Activated naive CD4-positive, alpha-beta T cell (primary cell): ENCODE results near the gene LMX1A.

Source experiments
- DNase-seq, 4 experiments: peaks; one replicate each; lab custom pipeline; 2025; lab: John Stamatoyannopoulos, UW

Gene LMX1A

DNA sequence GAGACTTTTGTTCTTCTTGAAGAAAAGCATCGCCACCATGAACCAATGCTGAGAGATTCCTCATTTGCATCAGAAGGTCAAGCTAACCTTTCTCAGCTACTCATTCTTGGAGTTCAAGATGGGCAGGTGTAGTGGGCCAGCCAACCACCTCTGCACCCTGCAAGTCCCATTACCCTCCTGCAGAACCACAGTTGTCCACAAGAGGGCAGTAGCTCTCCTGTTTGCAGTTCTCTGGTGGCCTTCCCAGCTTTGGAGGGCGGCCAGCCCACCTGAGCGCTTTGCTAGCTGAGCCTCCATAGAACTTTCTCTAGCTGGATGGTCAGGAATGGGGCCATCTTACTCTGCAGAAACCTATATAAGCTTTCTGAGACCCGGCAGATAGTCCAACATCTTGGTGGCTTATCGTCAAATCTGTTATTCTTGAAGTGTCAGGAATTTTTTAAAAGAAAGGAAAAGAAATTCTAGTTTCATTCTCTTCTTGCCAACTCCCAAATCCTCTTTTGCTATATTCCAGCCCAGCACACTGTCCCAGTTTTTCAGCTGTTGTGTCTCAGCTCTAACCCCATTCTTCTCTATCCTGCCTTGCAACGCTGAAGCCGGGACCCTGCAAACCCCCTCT, 11.0 kb upstream of the LMX1A start:
- DNase-seq = peak; percentile 35 to 66 (median 62)

DNA sequence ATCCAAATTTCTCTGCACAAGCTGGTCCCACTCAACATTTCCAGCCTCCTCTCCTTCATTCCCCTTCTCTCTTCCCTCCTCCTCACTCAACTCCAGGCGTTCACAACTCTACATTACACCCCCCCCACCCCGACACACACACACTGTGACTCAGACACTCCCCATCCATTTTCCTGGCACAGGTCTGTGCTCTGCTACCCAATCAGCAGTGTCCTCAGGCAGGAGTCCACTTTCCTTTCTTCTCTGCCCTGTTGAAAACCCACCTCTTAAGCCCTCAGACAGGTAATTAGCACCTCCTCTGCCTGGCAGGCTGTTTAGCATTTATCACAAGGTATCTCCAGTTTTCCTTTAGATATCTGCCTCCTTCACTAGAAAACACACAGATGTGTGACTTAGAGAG, 8.8 kb upstream of the LMX1A start:
- no peak for DNase-seq

DNA sequence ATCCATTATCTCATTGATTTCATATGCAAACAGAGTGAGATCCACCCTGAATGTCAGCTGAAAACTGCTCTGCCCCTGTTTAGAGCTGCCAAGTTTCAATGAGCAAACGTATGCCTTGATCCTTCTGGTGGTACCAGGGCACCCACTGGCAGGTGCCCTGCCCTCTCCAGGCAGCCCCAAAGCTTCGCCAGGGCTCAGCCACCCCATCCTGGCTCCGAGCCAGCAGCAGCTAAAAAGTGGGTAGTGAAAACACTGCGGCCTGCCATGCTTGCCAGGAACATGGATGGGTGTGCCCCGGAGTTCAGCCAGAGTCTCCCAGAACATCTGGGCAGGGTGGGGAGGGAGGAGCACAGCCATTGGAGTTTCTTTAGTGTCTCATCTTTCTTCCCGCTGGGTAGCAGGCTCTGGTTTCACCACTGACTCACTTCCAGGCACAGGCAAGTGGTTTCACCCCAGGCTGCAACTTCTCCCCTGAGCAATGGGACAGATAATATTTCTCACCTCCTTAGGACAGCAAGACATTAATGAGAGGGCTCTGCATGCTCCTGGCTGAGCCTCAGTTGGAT, 8.1 kb upstream of the LMX1A start:
- DNase-seq = no peak

DNA sequence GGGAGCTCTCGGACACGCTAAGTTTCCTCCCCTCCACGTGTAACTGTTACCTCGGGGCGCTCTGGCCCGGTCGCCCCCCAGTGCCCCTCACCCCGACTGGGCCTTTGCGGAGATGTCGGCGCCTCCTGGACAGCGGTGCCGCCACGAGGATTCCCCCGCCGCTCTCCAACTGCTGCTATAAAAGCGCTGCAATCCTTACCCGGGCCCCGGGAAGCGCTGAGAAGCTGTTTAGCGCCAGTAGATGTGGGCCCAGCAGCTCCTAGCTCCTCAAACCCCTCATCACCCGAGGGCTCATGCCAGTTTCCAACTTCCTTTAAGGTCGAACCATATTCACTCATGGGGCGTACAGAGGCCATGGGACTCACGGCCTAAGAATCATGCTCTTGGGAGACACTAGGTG, 361 bp upstream of the LMX1A start:
- DNase-seq = no peak

DNA sequence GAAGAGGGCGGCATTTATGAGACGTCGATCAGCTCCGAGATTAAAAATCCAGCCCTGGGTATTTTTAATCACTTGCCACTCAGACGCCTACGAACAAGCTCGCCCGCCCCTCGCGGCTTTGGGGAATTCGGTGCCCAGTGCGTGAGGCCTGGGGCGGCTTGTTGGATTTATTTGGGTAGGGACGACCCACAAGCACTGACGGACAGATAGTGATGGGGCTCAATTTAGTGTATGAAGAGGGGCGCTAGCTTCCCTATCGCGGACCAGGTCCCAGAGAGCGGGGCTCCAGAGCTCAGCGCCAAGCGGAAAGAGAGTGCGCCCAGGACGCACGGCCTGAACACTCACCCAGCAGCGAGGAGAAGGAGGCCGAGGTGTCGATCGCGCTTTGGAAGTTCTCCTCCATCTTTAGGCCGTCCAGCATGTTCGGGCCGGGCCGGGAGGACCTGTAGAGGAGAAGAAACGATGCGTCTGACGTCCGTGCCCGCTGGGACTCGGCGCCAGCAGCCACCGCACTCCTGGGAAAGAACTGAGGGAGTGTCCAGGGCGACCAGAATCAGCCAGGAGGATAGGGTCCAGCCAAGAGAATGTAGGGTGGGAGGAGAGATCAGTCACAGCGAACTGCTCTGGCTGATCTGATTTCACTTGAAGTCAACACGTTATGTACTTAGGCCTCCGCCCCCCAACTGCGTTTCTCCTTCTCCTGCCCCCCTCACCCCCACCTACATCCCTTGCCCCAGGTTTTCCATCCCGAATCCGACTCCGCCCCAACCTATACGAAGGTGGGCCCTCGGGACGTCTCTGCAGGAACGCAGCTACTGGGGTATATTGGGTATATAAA, 1.2 kb downstream of the LMX1A start:
- DNase-seq = no peak

DNA sequence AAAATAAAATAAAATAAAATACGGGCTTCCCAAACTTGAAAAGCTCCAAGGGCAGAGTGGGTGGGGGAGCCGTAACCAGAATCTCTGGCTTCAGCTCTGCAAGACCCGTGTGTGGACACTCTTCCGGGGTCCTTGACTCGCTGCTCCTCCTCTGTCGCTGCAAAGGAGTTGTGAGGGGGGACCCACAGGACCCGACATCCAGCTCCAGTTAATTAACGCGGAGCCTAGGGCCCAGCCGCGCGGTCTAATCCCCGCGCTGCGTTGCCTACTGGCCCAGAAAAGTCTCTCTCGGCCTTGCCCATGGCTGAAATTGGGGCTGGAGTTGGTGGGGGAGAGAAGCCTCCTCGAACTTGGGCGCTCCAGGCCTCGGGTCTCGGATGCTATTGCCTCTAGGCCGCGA, 1.8 kb downstream of the LMX1A start:
- no peak for DNase-seq

DNA sequence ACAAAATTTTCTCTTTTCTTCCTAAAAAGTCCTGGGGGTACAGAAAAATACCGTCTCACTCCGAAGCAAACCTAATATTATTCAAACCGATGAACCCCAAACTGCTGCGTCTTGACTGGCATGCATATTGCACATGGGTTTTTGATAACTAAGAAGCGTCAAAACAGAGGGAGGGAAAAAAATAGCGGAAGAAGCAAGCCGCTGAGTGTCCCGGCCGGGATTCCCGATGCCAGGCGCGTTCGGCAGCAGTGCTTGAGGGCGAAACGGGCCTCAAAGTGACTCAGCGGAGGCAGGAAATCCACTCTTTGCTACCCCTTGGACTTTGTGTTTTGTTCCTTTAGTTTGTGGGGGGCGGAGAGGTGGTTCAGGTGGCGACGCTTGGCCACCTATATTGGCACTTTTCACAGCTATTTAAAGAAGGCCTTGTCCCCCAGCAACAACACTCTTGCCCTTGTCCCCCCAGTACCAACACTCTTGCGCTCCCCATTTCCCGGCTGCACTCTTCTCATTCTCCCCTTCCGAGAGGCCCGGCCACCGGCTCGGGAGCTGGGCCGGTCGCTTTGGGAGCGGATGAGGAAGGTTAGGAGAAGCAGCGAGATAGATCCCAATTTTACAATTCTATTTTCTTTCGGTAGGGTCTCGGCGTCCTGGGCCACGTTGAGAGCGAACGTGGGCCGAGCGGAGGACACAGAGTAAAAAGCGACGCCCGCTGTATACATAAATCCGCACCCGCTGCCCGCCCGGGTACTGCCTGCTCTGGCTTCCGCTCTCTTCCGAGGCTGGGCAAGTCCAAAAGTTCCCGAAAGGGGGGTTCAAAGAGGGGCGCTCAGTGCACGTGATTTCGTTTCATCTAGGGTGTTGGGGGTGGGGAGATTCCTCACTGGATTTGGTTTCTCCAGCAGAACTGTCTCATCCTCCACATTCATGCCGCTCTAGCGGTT, 2.5 kb downstream of the LMX1A start:
- no peak for DNase-seq

DNA sequence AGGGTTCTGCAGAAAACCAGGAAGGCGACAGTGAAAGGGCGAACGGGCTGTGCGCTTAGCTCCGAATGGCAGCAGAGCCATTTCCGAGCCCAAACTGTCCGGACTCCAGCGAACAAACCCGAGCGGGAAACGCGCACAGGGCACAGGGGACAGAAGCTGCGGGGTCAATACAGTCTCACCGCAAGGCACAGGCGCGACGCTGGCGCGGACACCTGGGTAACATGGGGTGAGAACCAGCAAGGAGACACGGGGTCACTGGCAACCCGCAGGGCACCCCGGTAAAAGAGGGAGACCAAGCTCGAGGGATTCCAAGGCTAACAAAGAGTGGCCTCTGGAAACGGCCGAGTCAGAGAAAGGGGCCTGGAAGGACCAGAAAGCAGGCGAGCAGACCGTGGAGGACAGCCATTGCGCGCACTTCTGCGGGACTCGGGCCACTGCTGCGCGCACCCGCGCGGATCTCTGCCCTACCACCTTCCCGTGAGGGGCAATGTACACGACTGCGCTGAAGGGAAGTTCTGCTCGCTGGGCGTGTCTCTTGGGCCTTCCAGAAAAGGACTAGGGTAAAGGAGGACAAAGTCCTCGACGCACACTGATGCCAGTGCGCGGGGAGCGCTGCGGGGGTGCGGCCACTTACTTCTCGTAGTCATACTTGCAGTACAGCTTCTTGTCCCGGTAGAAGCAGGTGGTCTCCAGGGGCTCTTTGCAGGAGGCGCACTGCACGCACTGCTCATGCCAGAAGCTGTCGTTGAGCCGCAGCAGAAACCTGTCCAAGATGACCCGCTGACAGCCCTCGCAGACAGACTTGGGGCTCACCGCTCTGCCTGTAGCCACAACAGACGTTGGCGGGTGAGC, 3.8 kb downstream of the LMX1A start:
- DNase-seq = no peak

DNA sequence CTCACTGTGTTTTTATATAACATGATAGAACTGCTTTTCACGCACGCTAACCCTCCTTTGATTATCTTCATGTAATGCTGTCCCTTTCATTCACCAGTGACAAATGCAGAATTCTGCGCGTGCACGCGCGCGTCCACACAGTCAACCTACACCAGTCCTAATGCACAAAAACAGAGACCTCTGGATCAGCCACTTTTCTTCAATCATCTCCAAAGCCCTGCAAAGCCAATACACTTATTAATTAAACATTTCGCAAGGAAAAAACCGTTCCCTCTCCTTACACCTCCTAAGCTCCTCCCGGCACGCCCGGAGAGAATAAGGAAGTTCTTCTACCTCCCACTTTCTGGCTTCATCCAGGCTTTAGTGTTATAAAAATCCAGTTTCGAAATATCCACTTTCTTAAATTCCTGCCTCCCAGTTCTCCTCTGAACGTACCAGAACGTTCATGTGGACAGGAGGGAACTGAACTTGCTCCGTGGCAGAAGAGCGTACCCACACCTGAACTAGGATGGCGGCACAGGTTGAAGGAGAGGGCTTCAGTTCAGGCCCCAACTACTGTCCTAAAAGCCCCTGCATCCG, 4.6 kb downstream of the LMX1A start:
- no peak for DNase-seq

DNA sequence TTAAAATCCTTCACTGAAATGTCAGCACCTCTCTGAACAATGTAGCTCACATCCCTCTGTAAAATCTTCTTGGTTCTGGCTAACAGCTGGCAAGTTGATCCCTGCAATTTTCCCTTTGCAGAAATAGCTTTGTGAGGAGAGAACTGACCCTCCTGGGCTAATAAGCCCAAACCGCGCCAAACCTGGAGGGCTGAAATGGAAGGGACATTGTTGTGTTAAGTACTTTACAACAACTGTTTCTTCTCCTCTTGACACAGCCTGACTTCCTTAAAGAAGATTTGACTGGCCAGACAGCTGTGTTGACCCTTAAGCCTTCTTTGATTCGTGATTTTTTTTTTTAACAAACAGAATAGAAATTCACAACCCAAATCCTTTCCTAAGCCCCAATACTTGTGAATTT, 5.7 kb downstream of the LMX1A start:
- no peak for DNase-seq

DNA sequence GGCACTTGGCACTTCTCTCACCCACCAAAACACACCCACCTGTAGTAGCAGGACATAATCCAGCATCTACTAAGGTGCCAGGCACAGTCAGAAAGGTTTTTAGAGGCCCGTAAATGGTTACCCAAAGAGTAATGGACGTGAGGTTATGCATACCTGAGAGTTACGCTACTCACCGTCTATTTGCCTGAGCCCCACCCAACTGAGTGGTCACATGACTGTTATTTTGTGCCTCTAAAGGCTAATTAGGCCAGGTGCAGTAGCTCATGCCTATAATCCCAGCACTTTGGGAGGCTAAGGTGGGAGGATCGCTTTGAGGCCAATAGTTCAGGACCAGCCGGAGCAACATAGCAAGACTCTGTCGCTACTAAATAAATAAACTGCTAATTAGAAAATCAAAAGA, 11.0 kb downstream of the LMX1A start:
- DNase-seq = no peak

DNA sequence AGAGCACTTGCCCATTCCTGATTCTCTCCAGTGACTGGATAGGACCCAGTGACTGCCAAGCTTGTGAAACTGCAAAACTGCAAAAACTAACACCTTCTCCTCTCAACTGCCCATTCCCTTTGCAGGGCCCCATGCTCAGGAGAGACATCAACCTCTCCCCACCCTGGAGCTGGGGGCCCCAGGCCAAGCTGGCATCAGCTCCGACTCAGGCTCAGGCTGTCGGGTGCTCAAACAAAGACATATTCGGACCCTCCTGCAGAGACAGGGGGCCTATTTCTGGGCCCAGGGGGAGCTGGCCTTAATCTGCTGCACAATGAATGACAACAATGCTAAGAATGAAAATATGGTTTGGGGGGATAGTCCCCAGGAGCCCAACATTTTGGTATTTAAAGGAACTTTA, 11.8 kb downstream of the LMX1A start:
- no peak for DNase-seq

DNA sequence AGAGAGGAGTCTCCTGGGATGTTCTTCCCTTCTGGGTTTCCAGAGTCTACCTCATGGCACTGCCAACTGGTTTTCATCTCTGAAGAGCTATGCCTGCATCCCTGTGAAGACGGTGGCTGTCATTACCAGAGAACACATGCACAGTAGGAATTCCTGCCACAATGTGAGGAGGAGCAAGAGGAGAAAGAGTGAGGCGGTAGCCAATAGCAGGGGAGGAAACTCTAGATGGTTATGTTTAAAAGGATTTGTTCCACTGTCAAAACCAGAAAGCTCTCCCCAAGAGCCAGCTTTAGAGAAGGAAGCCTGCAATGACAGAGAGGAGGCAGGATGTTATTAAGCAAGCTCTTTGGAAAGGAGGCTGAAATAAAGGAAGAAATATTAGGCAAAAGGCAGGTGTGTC, 12.3 kb downstream of the LMX1A start:
- DNase-seq = no peak

DNA sequence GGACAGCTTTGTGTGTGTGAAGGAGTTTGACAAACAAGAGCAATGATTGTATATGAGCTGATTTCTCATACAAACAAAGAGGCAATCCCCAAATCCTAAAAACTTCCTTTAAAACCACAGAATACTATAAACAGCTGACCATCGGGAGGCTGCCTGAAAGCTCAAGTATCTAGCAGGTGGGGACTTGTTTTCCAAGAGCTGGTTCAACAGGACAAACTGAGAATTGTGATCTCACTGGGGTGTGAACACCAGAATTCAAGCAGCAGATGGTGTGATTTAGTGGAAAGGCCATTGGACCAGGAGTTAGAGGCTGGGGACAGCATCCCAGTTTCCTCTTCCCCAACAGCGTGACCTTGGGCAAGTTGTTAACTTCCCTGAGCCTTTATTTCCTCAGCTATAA, 13.9 kb downstream of the LMX1A start:
- no peak for DNase-seq

DNA sequence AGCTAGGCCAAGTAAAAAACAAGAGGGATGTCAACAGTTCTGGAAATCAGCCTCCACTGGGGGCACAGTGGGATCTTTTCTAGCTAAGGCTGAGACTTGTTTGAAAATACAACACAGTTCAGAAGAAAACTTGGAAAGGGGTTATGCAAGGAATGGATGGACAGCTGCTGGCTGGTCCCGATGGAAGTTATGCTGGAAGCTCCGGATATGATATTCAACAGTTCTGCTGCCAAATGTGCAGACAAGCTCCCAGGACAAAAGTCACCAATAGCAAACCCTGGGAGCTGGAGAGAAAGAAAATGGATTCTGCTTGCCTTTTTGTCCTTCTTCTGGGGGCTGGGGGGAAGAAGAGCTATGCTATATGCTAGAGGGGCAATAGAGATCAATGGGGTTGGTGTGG, 14.3 kb downstream of the LMX1A start:
- no peak for DNase-seq

DNA sequence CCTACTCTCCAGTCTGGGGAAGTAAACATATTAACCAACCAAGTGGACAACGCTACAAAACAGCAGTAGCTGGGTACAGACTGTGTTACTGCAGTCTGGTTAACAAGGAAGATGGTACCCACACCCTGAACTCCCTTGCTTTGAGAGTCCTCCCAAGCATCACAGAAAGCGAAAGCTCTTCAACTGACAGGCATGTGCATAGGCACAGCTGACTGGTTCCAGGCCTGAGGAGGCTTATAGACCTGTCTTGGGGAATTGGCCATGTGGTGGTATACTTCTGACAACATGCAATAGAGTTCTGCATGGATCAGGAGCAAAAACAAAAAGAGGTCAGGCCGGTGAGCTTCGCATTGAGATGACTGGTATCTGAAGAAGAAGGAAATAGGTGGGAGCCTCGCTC, 17.4 kb downstream of the LMX1A start:
- no peak for DNase-seq

DNA sequence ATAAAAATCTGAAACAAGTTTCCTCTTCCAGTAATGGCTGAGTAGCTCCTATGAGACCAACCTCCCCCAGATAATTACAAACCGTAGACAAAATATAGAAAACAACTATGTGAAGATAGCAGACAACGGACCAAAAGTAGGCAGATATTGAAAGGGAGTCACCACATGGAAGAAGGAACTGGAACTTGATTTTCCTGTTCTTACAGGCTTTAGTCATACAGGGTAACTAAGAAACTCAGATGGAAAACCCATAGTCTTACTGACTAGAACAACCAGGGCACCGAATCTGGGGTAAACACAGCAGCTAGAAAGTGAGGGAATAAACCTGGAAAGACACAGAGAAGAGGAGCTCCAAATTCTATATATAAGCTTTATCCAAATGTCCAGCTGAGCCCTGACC, 26.0 kb downstream of the LMX1A start:
- DNase-seq = no peak

DNA sequence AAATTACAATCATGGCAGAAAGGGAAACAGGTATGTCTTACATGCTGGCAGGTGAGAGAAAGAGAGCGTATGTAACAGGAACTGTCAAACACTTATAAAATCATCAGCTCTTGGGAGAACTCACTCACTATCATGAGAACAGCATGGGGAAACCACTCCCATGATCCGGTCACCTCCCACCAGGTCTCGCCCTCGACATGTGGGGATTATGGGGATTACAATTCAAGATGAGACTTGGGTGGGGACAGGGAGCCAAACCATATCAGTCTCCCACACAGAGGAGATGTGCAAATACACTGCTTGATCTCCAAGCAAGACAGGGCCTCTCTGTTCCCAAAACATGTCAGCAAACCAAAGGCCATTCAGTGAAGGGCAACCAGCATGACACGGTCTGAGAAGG, 27.4 kb downstream of the LMX1A start:
- DNase-seq = no peak

DNA sequence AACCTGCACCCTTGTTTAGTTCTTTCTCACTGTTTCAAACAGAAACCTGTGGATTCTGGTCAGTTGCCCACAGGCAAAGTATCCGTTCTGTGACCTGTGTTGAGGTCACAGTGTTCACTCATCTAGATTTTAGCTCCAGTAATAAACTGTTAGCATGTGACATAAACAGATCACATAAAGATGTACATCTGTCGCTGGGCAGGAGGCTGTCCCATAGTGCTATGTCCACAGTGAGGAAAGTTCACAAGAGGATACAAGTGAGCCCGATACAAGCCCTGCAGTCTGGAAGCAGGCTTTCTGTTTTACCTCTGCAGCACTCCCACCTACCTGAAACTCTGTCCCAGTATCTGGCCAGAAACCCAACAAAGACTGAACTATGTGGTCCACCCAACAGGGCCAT, 28.4 kb downstream of the LMX1A start:
- no peak for DNase-seq

DNA sequence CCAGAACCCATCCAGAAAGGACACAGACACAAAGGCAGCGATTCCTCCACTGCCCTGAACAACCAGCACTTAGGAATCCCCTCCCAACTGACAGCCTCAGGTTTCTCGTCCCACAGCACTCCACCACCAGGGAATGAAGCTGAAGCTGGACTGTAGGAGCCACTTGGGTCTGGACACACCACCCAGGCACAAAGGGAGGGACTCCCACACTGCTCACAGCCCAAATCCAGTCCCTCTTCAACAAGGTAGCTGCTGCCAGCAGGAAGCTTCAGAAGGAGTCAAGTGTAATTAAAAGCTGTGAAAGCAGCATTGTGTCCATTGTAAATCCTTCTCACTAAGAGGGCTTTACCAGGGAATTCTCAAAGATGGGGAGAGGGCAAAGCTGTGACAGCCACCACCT, 29.0 kb downstream of the LMX1A start:
- DNase-seq = no peak
